Adipose tissue (tissue), 3 donors: ENCODE results near the gene RUFY4. TPM values are rescaled to one million over a fixed set of nuclear protein-coding genes. Genes with fewer than 3 reads are reported as not detected.

Source experiments
- H3K27ac ChIP-seq: one replicate; pipeline ENCODE4 v1.5.1; 2013; ENCODE audit warnings: low read depth, low read length
- WGBS, 3 donors: extraction: QIAGEN DNeasy Blood & Tissue Kit; methylation state at CpG; one replicate each; pipeline ENCODE4 v1.1.7; 2013; 5-methylcytosine and 5-hydroxymethylcytosine counted together
- polyA plus RNA-seq, 3 donors: library from polyadenylated mRNA; stranded (reverse); fragments of 200-250 nt; gene quantifications; one replicate each; pipeline ENCODE4 v1.2.3, GENCODE V29; 2013
- donor health status: healthy with polysubstance abuse.
- donor health status: Bipolar disorder and iron deficiency.
- donor health status: healthy.

RUFY4 gene
- polyA plus RNA-seq, 3 donors = 0.07 to 0.40 TPM; not detected in 1

GRCh38 chr2:218123986-218124385 lies 54.9 kb downstream of the RUFY4 start:
- 73 to 86% (median 81%) methylated on average over 4 of the region's 4 CpGs for WGBS, 3 donors

GRCh38 chr2:218125095-218125494 lies 56.0 kb downstream of the RUFY4 start:
- no peak overlapping the region for H3K27ac ChIP-seq
- WGBS, 3 donors = 24 to 33% (median 29%) methylated on average over 4 of the region's 4 CpGs

More at GRCh38 chr2:218123986-218124385, 54.9 kb downstream of the RUFY4 start:
- H3K27ac ChIP-seq = no peak overlapping the region

GRCh38 chr2:218125626-218126080 lies 56.6 kb downstream of the RUFY4 start, which contains the start of gene CXCR2:
Gene CXCR2, plus strand, starts transcription at chr2:218126028. Its CDS starts 8,774 bp downstream, at chr2:218134802.
- H3K27ac ChIP-seq = no peak within 1 kb of the TSS
- WGBS, 3 donors = 33 to 78% (median 37%) methylated on average over 8 of the region's 8 CpGs

- no peak overlapping the region for H3K27ac ChIP-seq
- WGBS, 3 donors = 75 to 83% (median 82%) methylated on average over 3 of the region's 3 CpGs
Observed at GRCh38 chr2:218127929-218128455, 58.9 kb downstream of the RUFY4 start.

GRCh38 chr2:218128781-218129457 lies 59.9 kb downstream of the RUFY4 start:
- H3K27ac ChIP-seq = no peak overlapping the region
- 64 to 79% (median 64%) methylated on average over 6 of the region's 6 CpGs for WGBS, 3 donors

- no peak overlapping the region for H3K27ac ChIP-seq
Observed at GRCh38 chr2:218129458-218130135, 60.5 kb downstream of the RUFY4 start.

GRCh38 chr2:218130377-218130776 lies 61.3 kb downstream of the RUFY4 start:
- 82 to 85% (median 84%) methylated on average over 2 of the region's 2 CpGs for WGBS, 3 donors

More at GRCh38 chr2:218129458-218130135, 60.5 kb downstream of the RUFY4 start:
- 83% methylated on average over 6 of the region's 6 CpGs for WGBS, 3 donors

GRCh38 chr2:218130822-218131221 lies 61.8 kb downstream of the RUFY4 start:
- H3K27ac ChIP-seq = no peak overlapping the region

More at GRCh38 chr2:218130377-218130776, 61.3 kb downstream of the RUFY4 start:
- H3K27ac ChIP-seq = no peak overlapping the region

- 27 to 43% (median 33%) methylated on average over 3 of the region's 3 CpGs for WGBS, 3 donors
Observed at GRCh38 chr2:218137514-218137913, 68.5 kb downstream of the RUFY4 start.

GRCh38 chr2:218138047-218138446 lies 69.0 kb downstream of the RUFY4 start:
- no peak overlapping the region for H3K27ac ChIP-seq
- 65 to 81% (median 65%) methylated on average over 4 of the region's 4 CpGs for WGBS, 3 donors

More at GRCh38 chr2:218137514-218137913, 68.5 kb downstream of the RUFY4 start:
- no peak overlapping the region for H3K27ac ChIP-seq

Other genes starting within 250 kb of the RUFY4 start
- gene TNS1, start 66.3 kb upstream of the RUFY4 start, polyA plus RNA-seq = 100 to 1,000 TPM in 2 of 3 donors, 10 to 100 TPM in 1; 39.8 to 245 (median 171) TPM
- 10 to 100 TPM in 1 of 3 donors, 1 to 10 TPM in 1, under 1 TPM in 1; 0.20 to 10.8 (median 8.1) TPM for gene CXCR2, start 56.8 kb downstream of the RUFY4 start, polyA plus RNA-seq
- 1 to 10 TPM in 2 of 3 donors, under 1 TPM in 1; 0.09 to 7.9 (median 6.6) TPM for gene CXCR1, start 97.7 kb downstream of the RUFY4 start, polyA plus RNA-seq
- 100 to 1,000 TPM in 2 of 3 donors, 10 to 100 TPM in 1; 65.3 to 309 (median 256) TPM for gene ARPC2, start 147.9 kb downstream of the RUFY4 start, polyA plus RNA-seq
- gene GPBAR1, start 191.8 kb downstream of the RUFY4 start, polyA plus RNA-seq = 10 to 100 TPM in 2 of 3 donors, 1 to 10 TPM in 1; 1.9 to 75.3 (median 29.4) TPM
- gene AAMP, start 200.9 kb downstream of the RUFY4 start, polyA plus RNA-seq = 100 to 1,000 TPM in 2 of 3 donors, 10 to 100 TPM in 1; 64.6 to 142 (median 105) TPM
- 100 to 1,000 TPM in 1 of 3 donors, 10 to 100 TPM in 2; 45.0 to 113 (median 80.3) TPM for gene PNKD, start 201.3 kb downstream of the RUFY4 start, polyA plus RNA-seq
- gene TMBIM1, start 223.2 kb downstream of the RUFY4 start, polyA plus RNA-seq = 100 to 1,000 TPM; 127 to 507 (median 227) TPM